Activated CD8-positive, alpha-beta memory T cell treated with anti-CD3 and anti-CD28 coated beads, Interleukin-2, amount 50 U/mL, for 24 hours (primary cell): Measurements from ENCODE around the gene LIPA.

Experiments used
- DNase-seq: peaks from one replicate; pipeline ENCODE4 v3.0.0-alpha.2; 2020; ENCODE audit errors: extremely low read depth

The LIPA gene

DNA sequence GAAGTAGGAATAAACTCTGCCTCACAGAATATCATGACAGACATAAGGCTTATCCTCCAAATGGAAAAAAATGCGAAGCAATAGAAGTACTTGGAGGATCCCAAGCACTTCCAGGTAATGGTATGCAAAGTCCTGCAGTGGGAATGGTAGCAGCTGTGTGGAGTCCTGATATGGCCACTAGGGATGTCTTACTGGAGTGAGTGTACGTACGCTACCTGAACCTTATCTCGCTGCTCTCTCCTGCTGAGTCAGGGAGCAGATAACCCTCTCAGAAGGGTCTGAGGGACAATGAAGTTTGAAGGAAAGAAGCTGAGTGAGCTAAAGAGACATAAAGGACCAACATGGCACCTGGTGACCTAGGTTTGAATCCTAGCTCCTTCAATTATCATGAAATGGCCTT, 86.7 kb downstream of the LIPA start:
- no peak for DNase-seq

DNA sequence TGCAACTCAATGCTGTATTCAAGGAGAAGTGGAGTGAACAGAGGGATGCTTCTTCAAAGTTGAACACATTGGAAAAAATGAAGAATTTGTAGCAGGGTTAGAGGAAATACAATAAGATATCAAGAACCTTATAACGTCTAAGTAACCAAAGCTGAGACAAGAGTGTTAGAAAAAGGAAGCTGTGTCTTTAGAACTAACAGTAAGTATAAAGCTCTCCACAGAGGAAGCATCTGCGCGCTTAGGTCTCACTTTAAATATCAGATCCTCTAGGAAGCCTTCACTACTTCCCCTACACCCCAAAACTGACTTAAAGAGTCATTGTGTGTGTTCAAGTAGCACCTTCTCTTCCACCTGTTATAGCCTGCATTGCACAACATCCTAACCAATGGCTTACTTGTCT, 87.5 kb downstream of the LIPA start:
- no peak for DNase-seq
